Amniotic stem cell (primary cell): ENCODE measurements around the gene BMP7.
A peak's percentile ranks its signal among the peaks of the same experiment; 100 is the strongest.

Experiments
- DNase-seq: peaks from one replicate; lab custom pipeline; 2025; lab: John Stamatoyannopoulos, UW

Gene BMP7

DNA sequence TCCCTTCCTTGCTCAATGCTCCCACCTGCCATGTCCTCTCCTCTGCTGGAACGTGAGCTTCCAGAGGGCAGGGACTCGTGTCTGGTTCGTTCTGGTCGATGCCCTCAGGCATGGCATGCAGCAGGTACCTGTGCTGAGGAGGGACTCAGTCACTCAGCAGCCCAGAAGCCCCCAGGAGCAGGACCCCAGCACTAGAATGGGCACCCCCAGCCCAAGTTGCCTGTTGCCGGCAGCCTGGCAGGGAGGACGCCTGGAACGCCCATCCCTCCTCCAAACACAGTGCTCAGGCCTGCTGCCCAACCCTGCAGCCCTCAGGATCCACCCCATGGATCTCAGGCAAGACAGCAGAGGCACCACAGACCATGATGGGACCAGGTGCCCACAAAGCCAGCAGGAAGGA is 40.6 kb downstream of the BMP7 start:
- DNase-seq: no peak

DNA sequence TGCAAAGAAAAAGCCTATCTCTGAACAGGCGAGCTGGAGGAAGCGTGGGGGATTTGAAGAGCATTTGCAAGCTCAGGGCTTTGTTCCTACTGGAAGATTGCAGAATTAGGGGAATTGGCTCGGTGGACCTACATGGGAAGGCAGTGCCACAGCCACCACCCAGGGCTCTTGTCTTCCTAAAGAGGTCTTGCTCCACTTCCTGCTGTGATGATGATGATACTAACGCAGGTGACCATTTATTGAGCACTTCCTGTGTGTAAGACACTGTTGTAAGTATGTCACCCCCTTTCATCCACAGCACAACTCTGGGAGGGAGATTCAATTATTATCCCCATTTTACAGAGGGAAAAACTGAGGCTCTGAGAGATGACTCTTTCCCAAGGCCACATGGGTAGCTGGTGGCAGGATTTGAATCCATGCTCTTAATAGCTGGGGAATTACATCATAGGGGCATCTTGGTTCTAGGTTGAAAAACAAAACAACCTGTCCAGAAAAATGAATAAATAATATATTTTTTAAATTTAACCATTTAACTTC is 41.2 kb downstream of the BMP7 start:
- DNase-seq: no peak

- DNase-seq: no peak
Observed at GRCh38 chr20:57224641-57225138, 41.8 kb downstream of the BMP7 start.

- DNase-seq: no peak
Observed at GRCh38 chr20:57223648-57224489, 42.6 kb downstream of the BMP7 start.

GRCh38 chr20:57222631-57222950 is 43.9 kb downstream of the BMP7 start:
- DNase-seq: no peak

DNA sequence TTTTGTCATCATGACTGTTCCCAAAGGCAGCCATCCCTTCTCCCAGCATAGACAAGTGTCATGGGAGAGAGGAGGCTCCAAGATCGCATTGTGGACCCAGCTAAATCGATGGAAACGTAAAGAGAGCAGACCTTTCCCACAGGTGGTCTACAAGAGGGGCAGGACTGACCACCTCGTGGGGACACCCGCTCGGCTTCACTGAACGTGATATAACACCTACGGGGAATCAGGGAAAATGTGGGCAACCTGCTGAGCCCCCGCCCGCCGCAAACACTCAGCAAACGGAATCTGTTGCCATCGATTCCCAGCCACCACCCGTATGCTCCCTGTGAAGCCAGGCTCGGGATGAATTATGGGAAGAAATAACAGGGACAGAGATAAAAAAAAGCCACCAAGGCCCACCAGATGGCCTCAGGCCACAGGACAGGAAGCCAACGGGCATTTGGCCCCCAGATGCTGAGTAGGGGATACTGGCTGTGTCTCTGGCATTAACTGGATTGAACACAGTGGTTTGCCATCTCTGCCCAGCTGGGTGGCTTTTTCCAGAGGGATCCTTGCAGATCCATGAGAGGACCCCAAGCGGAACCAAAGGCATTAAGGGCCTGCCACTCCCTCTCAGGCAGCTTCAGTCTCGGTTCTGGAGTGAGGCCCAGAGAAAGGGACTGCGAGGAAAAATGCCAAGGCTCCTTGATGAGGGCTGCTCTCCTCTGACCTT is 44.4 kb downstream of the BMP7 start:
- DNase-seq: no peak

GRCh38 chr20:57220337-57221145 is 45.9 kb downstream of the BMP7 start:
- no peak for DNase-seq

DNA sequence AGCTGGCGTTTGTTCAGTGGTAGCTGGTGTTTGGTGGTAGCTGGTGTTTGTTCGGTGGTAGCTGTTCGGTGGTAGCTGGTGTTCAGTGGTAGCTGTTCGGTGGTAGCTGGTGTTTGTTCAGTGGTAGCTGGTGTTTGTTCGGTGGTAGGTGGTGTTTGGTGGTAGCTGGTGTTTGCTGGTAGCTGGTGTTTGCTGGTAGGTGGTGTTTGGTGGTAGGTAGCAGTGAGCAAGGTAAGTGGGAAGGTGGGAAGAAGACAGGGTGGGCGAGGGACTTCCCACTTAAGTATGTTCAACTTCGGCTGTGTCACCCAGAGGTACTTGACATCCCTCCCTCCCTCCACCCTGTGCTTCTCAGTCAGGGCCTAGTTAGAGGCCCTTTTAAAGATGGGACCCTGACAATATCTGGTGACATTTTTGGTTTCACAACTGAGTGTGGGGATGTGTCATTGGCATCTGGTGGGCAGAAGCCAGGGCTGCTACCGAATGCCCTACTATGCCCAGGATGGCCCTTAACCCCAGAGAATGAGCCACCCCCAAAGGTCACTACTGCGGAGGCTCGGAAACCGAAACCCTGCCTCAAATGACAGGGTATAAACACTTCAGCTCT is 47.3 kb downstream of the BMP7 start:
- no peak for DNase-seq

GRCh38 chr20:57218489-57218888 is 48.0 kb downstream of the BMP7 start:
- DNase-seq: no peak

GRCh38 chr20:57217802-57218201 is 48.6 kb downstream of the BMP7 start:
- DNase-seq: no peak

GRCh38 chr20:57216669-57217068 is 49.8 kb downstream of the BMP7 start:
- no peak for DNase-seq

GRCh38 chr20:57215826-57216471 is 50.5 kb downstream of the BMP7 start:
- no peak for DNase-seq

DNA sequence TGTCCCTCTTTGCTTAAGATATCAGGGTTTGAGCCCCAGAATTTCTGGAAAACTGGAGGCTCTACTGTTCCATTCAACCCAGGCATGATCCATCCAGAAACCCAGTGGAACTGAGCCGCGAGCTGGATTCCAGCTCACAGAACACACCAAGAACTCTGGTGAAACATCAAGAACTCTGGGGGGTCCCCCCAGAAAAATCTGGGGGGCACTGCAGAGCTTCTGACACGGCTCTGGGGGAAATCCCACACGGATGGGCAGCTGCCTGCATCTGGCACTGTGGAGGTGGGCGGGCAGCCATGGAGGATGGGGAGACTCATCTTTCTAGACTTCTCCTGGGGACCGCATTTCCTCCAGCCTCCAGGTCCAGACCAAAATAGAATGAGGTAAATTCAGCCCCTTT is 51.0 kb downstream of the BMP7 start:
- DNase-seq: no peak

DNA sequence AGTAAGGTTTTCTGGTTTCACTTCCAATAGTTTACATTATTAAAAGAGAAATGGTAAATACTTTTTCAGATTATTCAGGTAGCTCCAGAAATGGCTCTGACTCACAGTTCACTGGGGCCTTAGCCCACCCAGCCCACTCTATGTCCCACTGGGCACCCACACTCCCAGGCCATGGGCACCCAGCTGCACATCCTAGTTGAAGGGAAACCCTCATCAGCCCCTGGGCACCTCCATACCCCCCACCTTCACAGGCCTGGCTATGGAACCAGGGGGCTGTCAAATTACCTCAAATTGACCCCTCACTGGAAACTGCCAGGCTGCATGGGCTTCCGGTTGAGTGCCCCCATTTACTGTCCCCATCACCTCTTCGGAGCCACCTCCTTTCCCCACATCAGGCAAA is 51.5 kb downstream of the BMP7 start:
- DNase-seq: no peak

DNA sequence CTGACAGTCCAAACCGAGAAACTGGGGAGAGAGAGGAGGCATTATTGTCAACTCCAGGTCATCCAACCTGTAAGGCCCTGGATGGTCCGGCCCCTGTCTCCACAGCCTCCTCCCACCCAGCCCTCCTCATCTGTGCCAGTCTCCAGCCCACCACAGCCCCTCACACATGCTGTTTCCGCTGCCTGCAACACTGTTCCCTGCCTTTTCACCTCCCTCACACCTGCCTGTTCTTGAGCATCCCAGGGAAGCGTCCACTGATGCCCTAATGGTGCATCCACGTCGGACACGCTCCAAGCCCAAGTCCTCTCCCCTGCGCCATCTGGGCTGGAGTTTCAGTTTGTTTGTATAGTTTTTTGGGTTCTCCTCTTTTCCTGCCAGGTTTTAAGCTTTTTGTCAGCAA is 52.0 kb downstream of the BMP7 start:
- DNase-seq: no peak

DNA sequence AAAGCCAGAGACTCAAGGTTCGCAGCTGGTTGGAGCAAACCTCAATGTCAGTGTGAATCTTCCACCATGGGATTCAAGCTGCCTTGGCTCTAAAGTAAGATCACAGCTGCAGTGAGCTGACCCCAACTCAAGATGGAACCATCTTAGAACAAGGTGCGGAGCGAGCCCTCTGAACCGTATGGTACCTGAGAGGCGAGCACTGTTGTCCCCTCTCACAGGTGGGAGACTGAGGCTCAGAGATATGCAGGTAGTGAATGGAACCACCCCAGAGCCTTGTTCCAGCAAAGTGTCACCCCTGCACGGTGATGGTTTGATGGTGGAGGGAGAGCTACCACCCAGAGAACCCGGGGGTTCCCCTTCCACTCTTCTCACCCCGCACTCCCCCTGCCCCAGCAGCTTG is 52.5 kb downstream of the BMP7 start:
- DNase-seq: no peak

GRCh38 chr20:57213291-57213690 is 53.1 kb downstream of the BMP7 start:
- no peak for DNase-seq

GRCh38 chr20:57212534-57213276 is 53.7 kb downstream of the BMP7 start:
- DNase-seq: peak; percentile 68

DNA sequence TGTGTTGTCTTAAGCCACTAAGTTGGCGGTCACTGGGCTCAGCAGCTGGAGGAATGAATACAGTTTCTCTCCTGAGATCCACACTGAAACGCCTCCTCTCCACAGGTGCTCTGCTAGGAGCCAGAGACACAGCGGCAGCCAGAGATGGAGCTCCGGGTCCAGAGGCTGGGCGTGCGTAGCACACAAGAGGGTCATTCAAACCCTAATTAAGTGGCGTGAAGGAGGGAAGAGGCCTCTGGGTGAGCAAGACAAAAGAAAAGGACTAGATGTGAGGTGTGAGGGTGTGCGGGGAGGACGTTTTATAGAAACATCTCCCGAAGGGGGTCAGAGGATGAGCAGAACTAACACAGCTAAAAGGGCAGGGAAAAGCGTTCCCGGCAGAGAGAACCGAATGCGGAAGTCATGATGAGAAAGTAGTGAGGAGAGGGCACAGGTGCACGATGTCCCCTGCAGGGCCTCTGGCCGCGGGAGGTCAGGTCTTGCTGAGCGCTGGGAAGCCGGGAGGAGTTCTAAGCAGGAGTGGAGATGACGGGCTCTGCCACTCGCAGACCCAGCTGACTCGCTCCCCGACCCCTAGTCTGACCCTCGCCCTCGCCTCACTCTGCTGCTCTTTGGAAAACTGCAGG is 54.4 kb downstream of the BMP7 start:
- no peak for DNase-seq

DNA sequence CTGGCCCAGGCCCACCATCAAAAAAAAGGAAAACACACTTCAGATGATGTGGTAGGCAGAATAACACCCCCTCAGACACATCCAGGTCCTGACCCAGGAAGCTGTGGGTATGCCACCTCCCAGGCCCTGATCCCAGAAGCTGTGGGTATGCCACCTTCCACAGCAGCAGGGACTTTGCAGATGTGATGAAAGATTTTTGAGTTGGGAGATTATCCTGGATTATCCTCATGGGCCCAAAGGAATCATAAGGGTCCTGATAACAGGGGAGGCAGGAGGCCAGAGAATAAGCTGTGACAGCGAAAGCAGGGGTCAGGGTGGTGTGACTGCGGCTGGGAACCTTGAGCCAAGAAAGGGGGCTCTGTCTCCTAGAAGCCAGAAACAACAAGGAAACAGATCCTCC is 55.0 kb downstream of the BMP7 start:
- no peak for DNase-seq
